HEK293 (cell line): ENCODE measurements around the gene GSN.

Source experiments
- ATF2 ChIP-seq: fragments of 450-650 bp; formaldehyde crosslinking; IDR thresholded peaks from 2 replicates; pipeline ENCODE4 v1.5.1; 2016; ENCODE audit warnings: missing biosample characterization, missing genetic modification characterization, low read depth
- CTCF ChIP-seq: fragments of 450-650 bp; formaldehyde crosslinking; IDR thresholded peaks from 2 replicates; pipeline ENCODE4 v1.5.1; 2016; ENCODE audit warnings: missing biosample characterization, missing genetic modification characterization
- KLF16 ChIP-seq: fragments of 450-650 bp; formaldehyde crosslinking; IDR thresholded peaks from 2 replicates; pipeline ENCODE4 v1.5.1; 2017; ENCODE audit warnings: missing biosample characterization, missing genetic modification characterization
- SCRT2 ChIP-seq: fragments of 450-650 bp; formaldehyde crosslinking; IDR thresholded peaks from 2 replicates; pipeline ENCODE4 v1.5.1; 2016; ENCODE audit warnings: missing biosample characterization, missing genetic modification characterization
- TCF7L2 ChIP-seq: IDR thresholded peaks from 2 replicates; pipeline ENCODE4 v1.6.1; 2011; ENCODE audit warnings: low read depth, mild to moderate bottlenecking, inconsistent platforms, low read length, moderate library complexity, borderline replicate concordance
- ZBTB1 ChIP-seq: fragments of 450-650 bp; formaldehyde crosslinking; IDR thresholded peaks from 2 replicates; pipeline ENCODE4 v1.5.1; 2016; ENCODE audit warnings: missing biosample characterization, missing genetic modification characterization
- ZBTB7A ChIP-seq: fragments of 450-650 bp; formaldehyde crosslinking; IDR thresholded peaks from 2 replicates; pipeline ENCODE4 v1.5.1; 2016; ENCODE audit warnings: low read depth, missing biosample characterization, missing genetic modification characterization
- ZNF174 ChIP-seq: fragments of 450-650 bp; formaldehyde crosslinking; IDR thresholded peaks from 2 replicates; pipeline ENCODE4 v1.5.0; 2017; ENCODE audit warnings: missing biosample characterization, mild to moderate bottlenecking, missing genetic modification characterization
- ZNF274 ChIP-seq, 2 experiments: fragments of 200-500 bp in 1 of 2; fragments of 450-650 bp in 1 of 2; sonication (Bioruptor generic) in 1 of 2; formaldehyde crosslinking in 1 of 2; IDR thresholded peaks; 2 replicates each; pipeline versions ENCODE4 v1.5.1 to v1.6.1; 2014 to 2016; ENCODE audit warnings: borderline replicate concordance in 1 of 2, inconsistent platforms in 1 of 2, low read length in 1 of 2, missing biosample characterization in 1 of 2, missing genetic modification characterization in 1 of 2
- ZNF600 ChIP-seq: fragments of 450-650 bp; formaldehyde crosslinking; IDR thresholded peaks from 2 replicates; pipeline ENCODE4 v1.5.1; 2016; ENCODE audit warnings: missing biosample characterization, missing genetic modification characterization
- ZNF626 ChIP-seq: fragments of 450-650 bp; sonication (Bioruptor Pico); formaldehyde crosslinking; IDR thresholded peaks from 2 replicates; pipeline ENCODE4 v1.5.1; 2018; ENCODE audit warnings: missing biosample characterization, missing genetic modification characterization, inconsistent platforms
- ZNF677 ChIP-seq: fragments of 450-650 bp; IDR thresholded peaks from 2 replicates; pipeline ENCODE4 v1.5.0; 2018; ENCODE audit warnings: missing biosample characterization, mild to moderate bottlenecking, missing genetic modification characterization, moderate library complexity
- ZNF747 ChIP-seq: fragments of 450-650 bp; formaldehyde crosslinking; IDR thresholded peaks from 2 replicates; pipeline ENCODE4 v1.5.1; 2016; ENCODE audit warnings: missing biosample characterization, missing genetic modification characterization
- ZNF768 ChIP-seq: fragments of 450-650 bp; formaldehyde crosslinking; IDR thresholded peaks from 2 replicates; pipeline ENCODE4 v1.5.1; 2018; ENCODE audit warnings: missing biosample characterization, mild to moderate bottlenecking, missing genetic modification characterization

- TF ChIP-seq ZNF274 (IDR thresholded peaks at IDR 0.05; ENCODE audit: low read length) (no peak), ZNF274 (tag by site-specific recombination; IDR thresholded peaks at IDR 0.05; ENCODE audit: borderline replicate concordance) (no peak), ZBTB1 (tag by site-specific recombination) (no peak), CTCF (no peak), SCRT2 (tag by site-specific recombination) (no peak), ZNF174 (tag by site-specific recombination) (no peak), TCF7L2 (no peak), ZNF626 (tag by site-specific recombination) (no peak), KLF16 (tag by site-specific recombination) (no peak), ZNF768 (tag by site-specific recombination) (no peak), ZBTB7A (tag by site-specific recombination) (no peak), ZNF600 (tag by site-specific recombination) (no peak), ZNF677 (no peak), ATF2 (no peak), ZNF747 (no peak)
Observed at GRCh38 chr9:121267689-121268597, at the start of gene GSN.
